Activated T-helper 1 cell treated with Interleukin-2 at 50 U/mL for 16 hours (primary cell): ENCODE results near the gene TAF11L6.
"Not testable (repeated sequence)": the region's sequence is repeated elsewhere in the genome, so short reads cannot be mapped to it uniquely, and the experiment has no call there.

ENCODE experiments used
- DNase-seq: peaks from one replicate; pipeline ENCODE4 v3.0.0-alpha.2; 2020; ENCODE audit warnings: low read depth

The TAF11L6 gene

DNA sequence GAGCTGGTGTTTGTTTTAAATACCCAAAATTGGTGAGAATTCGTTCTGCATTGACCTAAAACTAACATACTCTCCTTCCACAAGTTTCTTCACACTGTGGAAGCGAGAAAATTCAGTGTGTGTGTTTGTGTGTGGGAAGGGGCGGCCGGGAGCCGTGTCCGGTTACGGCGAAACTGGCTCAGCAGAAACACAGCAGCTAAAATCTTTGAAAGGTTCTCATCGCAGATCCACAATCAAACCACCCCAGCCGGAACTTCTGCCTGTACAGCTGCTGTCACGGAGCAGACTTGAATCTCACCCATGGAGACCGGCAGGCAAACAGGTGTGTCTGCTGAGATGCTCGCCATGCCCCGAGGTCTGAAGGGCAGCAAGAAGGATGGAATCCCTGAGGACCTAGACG lies at the start of gene TAF11L6:
Gene TAF11L6 (plus strand): TSS at position 301 of the 400 bp plus-strand sequence.
- DNase-seq = not testable (repeated sequence)

DNA sequence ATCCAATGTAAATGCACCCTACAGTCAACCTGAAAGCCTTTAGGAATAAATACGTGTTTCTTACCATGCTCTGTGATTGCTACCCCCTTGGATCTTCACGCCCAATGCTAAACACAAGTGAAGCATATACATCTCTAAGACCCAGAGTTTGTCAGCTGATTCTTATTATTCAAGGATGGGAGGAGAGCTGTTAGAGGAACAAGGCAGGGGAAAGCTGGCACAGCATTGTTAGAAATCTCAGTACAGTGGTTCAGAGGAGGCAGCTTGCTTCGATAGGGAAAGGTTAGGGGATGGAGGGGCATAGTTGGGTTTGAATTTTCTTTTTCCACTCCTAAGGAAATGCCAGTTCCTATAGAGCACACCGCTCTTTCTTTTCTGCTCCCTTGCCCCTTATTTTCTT lies 47.1 kb upstream of the TAF11L6 start:
- DNase-seq = no peak

DNA sequence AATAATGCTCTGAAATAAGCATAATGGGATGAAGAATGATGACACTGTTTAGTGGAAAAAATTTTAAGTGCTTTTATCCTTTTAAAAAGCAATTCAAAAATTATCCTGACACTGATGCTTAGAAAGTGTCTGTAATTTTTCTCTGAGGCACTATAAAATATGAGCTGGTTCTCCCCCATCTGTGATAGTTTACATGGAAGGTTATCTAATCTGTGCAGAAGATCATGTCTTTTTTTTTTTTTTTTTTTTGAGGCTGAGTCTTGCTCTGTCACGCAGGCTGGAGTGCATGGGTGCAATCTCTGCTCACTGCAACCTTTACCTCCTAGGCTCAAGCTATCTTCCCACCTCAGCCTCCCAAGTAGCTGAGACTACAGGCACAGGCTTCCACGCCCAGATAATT lies 45.7 kb upstream of the TAF11L6 start:
- no peak for DNase-seq

DNA sequence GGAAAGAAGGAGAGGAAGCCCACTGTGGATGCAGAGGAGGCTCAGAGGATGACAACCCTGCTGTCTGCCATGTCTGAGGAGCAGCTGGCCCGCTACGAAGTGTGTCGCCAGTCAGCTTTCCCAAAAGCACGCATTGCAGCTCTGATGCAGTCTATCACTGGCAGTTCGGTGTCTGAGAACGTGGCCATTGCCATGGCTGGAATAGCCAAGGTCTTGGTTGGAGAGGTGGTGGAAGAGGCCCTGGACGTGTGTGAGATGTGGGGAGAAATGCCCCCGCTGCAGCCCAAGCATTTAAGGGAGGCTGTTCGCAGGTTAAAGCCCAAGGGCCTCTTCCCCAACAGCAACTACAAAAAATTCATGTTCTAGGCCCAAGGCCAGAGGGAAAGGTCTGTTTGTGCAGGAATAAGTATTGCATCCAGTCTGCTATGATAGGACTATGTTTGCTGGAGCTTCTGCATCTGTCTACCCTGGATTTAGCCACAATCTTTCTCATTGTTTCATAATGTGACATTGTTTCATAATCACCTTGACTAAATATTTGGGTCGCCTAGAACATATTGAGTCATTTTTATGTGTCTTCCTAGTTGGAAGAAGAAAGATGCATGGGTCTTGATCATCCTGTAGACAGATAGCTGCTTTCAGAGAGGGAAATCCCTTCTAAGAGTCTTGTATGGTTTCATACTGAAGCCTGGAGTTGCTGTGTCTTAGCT lies 41.9 kb upstream of the TAF11L6 start:
- DNase-seq = not testable (repeated sequence)

DNA sequence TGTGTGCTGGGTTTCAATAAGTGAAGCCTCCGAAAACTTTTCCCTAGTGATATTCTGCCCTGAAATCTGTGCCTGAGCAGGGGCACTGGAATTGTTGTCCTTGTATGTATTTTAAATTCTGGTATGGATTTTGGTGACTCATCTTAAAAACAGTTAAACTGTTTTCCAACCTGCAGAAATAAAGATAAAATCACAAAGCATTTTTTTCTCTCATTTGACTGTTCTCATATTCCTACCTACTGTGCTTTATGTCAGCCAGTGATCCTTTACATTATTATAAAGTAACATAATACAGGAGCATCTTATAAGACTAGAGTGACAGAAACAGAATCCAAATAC lies 41.3 kb upstream of the TAF11L6 start:
- no peak for DNase-seq

DNA sequence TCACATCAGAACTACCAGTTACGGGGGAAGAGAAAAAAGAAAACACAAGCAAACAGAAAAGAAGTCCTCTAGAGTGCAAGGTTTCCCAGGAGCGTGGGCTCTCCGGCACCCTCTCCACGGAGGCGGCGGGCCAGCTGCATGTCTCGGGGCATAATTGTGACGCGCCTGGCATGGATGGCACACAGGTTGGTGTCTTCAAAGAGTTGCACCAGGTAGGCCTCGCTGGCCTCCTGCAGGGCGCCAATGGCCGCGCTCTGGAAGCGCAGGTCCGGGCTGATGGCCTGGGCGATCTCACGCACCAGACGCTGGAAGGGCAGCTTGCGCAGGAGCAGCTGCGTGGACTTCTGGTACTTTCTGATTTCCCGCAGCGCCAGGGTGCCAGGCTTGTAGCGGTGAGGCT lies 37.2 kb upstream of the TAF11L6 start:
- DNase-seq = not testable (repeated sequence)

DNA sequence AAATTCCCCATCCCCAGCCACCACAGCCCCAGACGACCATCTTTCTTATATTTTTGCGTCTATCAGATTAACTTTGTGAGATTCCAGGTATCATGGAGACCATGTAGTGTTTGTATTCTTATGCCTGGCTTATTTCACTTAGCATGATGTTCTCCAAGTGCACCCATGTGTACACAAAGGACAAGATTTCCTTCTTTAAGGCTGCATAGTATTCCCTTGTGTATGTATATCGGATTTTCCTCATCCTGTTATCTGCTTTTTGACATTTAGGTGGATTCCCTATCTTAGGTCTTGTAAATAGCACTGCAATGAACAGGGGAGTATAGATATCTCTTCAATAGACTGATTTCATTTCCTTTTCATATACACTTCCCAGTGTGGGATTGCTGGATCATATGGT lies 35.7 kb upstream of the TAF11L6 start:
- DNase-seq = no peak

DNA sequence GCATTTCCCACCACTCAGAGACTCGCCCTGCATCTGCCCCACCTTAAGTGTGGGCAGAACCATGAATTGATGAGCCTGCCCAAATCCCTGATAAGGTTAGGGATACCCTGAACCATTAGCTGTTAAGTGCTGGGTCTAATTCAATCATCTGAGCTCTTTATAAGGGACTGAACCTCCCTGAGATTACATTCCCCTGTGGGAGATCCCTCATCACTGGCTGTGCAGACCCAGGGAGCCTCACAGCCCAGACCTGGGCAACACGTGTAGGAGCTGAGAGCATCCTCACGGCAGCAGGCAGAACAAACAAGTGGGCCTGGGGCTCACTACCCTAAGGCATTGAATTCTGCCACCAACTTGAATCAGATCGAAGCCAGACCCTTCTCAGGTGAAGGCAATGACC lies 31.0 kb upstream of the TAF11L6 start:
- DNase-seq = no peak

DNA sequence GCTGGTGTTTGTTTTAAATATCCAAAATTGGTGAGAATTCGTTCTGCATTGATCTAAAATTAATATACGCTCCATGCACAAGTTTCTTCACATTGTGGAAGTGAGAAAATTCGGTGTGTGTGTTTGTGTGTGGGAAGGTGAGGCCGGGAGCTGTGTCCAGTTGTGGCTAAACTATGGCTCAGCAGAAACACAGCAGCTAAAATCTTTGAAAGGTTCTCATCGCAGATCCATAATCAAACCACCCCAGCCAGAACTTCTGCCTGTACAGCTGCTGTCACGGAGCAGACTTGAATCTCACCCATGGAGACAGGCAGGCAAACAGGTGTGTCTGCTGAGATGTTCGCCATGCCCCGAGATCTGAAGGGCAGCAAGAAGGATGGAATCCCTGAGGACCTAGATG lies 30.5 kb upstream of the TAF11L6 start, which contains the start of gene TAF11L2:
Gene TAF11L2 (plus strand): TSS at position 301 of the 400 bp plus-strand sequence.
- DNase-seq = not testable (repeated sequence)

DNA sequence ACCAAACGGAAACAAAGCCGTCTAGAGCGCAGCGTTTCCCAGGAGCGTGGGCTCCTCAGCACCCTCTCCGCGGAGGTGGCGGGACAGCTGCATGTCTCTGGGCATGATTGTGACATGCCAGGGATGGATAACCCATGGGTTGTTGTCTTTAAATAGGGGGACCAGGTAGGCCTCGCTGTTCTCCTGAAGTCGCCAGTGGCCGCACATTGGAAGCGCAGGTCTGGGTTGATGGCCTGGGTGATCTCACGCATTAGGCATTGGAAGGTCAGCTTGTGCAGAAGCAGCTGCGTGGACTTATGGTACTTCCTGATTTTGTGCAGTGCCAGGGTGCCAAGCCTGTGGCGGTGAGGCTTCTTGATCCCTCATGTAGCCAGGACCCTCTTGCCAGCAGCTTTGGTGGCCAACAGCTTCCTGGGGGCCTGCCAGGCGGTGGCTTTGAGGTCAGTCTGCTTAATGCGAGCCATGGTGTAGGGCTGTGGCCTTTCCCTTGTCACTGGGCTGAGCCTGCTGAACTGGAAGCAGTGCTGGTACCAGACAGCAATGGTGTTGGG lies 16.6 kb upstream of the TAF11L6 start:
- no peak for DNase-seq

DNA sequence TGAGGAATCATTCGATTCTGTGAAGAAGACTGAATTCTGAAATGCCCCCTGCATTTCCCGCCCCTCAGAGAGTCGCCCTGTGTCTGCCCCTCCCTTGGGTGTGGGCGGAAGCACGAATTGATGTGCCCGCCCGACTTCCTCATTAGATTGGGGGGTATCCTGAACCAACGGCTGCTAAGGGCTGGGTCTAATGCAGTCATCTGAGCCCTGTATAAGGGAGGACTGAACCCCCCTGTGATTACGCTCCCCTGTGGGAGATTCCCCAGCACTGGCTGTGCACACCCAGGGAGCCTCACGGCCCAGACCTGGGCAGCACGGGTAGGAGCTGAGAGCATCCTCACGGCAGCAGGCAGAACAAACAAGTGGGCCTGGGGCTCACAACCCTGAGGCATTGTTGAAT lies 10.9 kb upstream of the TAF11L6 start:
- DNase-seq = peak; percentile 4

DNA sequence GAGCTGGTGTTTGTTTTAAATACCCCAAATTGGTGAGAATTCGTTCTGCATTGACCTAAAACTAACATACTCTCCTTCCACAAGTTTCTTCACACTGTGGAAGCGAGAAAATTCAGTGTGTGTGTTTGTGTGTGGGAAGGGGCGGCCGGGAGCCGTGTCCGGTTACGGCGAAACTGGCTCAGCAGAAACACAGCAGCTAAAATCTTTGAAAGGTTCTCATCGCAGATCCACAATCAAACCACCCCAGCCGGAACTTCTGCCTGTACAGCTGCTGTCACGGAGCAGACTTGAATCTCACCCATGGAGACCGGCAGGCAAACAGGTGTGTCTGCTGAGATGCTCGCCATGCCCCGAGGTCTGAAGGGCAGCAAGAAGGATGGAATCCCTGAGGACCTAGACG lies 10.4 kb upstream of the TAF11L6 start, which contains the start of gene TAF11L3:
Gene TAF11L3 (plus strand): TSS at position 301 of the 400 bp plus-strand sequence.
- DNase-seq = not testable (repeated sequence)

DNA sequence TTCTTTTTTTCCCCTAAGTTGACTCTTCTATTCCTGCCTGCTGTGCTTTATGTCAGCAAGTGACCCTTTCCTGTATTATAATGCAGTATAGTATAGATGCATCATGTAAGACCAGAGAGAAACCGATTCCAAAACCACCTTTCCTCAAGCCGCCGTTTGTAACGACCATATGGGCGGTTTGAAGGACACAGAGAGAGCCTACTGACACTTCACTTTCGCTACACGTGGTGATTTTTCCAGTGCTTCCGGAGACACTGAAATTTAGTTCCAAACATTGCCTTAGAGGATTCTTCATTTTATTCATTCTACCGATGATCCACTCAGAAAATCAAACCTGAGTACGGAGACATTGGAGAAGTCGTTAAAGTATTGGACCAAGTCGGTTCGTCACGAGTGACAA lies 9.0 kb upstream of the TAF11L6 start:
- not testable (repeated sequence) for DNase-seq

DNA sequence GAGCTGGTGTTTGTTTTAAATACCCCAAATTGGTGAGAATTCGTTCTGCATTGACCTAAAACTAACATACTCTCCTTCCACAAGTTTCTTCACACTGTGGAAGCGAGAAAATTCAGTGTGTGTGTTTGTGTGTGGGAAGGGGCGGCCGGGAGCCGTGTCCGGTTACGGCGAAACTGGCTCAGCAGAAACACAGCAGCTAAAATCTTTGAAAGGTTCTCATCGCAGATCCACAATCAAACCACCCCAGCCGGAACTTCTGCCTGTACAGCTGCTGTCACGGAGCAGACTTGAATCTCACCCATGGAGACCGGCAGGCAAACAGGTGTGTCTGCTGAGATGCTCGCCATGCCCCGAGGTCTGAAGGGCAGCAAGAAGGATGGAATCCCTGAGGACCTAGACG lies 7.0 kb upstream of the TAF11L6 start, which contains the start of gene TAF11L4:
Gene TAF11L4 (plus strand): TSS at position 301 of the 400 bp plus-strand sequence.
- DNase-seq = not testable (repeated sequence)

DNA sequence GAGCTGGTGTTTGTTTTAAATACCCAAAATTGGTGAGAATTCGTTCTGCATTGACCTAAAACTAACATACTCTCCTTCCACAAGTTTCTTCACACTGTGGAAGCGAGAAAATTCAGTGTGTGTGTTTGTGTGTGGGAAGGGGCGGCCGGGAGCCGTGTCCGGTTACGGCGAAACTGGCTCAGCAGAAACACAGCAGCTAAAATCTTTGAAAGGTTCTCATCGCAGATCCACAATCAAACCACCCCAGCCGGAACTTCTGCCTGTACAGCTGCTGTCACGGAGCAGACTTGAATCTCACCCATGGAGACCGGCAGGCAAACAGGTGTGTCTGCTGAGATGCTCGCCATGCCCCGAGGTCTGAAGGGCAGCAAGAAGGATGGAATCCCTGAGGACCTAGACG lies 3.5 kb upstream of the TAF11L6 start, which contains the start of gene TAF11L5:
Gene TAF11L5 (plus strand): TSS at position 301 of the 400 bp plus-strand sequence.
- DNase-seq = not testable (repeated sequence)

DNA sequence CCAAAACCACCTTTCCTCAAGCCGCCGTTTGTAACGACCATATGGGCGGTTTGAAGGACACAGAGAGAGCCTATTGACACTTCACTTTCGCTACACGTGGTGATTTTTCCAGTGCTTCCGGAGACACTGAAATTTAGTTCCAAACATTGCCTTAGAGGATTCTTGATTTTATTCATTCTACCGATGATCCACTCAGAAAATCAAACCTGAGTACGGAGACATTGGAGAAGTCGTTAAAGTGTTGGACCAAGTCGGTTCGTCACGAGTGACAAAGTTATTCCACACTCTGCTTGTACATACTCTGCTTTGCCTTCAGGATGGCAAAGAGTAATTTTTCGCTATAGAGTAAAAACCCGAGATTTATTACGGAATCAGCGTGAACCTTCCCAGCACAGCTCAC lies 2.0 kb upstream of the TAF11L6 start:
- DNase-seq = not testable (repeated sequence)
